Subcutaneous adipose tissue (tissue), 4 donors: ENCODE results near the gene AGBL1. TPM values are rescaled to one million over a fixed set of nuclear protein-coding genes. Genes with fewer than 3 reads are reported as not detected.

Source experiments
- total RNA-seq, 4 donors: library from RNA; depleted of rRNA; stranded (reverse); fragments of >200 nt; gene quantifications; one replicate each; pipeline ENCODE4 v1.1.0, GENCODE V29; 2016
- TF ChIP-seq, protein P1 (sequence below): fragments of 450-650 bp; IDR thresholded peaks from one replicate; pipeline ENCODE4 v1.5.1; 2016; ENCODE audit warnings: low read depth, mild to moderate bottlenecking, control low read depth, antibody characterized with exemption, moderate library complexity

The AGBL1 gene
- total RNA-seq, 4 donors from 2014 or later = not detected

DNA sequence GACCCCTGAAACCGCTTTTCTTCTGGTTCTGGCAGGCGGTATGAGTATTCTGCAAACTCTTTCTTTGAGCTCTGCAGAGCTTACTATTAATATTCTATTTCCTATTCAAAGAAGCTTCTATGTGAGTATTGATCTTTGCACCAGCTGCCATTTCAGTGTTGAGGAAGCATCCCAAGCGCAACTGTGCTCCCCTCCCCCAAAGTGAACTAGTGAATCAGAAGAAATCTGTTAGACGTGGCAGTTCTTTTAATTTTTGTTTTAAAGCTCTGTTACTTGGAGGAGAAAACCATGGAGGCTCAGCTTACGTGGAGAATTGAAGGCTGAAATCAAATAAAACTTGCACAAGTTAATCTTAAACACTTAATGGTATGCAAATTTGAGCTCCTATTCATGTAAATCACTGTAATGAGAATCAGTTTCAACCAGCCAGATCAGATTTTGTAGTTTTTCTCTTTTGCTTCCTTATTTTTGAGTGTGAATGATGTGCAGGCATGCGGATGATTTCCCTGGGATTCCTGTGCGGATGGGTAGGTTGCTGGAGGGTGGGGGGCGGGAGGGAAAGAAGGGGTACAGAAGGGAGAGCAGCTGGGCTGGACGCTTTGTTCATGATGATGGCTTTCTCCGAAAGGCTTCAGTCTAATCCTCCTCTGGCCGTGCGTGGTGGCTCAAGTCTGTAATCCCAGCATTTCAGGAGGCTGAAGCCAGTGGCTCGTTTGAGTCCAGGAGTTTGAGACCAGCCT lies 16.1 kb upstream of the AGBL1 start:
- TF ChIP-seq, protein P1, sequence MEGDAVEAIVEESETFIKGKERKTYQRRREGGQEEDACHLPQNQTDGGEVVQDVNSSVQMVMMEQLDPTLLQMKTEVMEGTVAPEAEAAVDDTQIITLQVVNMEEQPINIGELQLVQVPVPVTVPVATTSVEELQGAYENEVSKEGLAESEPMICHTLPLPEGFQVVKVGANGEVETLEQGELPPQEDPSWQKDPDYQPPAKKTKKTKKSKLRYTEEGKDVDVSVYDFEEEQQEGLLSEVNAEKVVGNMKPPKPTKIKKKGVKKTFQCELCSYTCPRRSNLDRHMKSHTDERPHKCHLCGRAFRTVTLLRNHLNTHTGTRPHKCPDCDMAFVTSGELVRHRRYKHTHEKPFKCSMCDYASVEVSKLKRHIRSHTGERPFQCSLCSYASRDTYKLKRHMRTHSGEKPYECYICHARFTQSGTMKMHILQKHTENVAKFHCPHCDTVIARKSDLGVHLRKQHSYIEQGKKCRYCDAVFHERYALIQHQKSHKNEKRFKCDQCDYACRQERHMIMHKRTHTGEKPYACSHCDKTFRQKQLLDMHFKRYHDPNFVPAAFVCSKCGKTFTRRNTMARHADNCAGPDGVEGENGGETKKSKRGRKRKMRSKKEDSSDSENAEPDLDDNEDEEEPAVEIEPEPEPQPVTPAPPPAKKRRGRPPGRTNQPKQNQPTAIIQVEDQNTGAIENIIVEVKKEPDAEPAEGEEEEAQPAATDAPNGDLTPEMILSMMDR = no peak

DNA sequence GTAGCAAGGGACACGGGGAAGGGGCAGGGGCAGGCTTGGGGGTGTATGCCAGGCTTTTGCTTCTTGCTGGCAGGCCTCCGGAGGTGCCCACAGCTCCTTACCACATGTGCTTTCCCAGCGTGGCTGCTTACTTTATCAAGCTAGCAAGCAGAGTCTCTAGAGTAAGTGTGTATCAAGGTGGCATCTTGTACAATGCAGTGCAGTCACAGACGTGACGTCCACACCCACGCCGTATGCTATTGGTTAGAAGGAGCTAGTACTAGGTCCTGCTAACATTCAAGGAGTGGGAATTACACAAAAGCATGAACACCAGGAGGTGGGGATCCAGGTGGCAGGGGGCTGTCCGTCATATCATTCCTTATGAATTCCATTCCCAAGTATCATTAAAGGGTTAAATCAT lies 15.3 kb upstream of the AGBL1 start:
- TF ChIP-seq, protein P1 = no peak

GRCh38 chr15:86066174-86066834 lies 13.4 kb upstream of the AGBL1 start:
- TF ChIP-seq, protein P1 = no peak

DNA sequence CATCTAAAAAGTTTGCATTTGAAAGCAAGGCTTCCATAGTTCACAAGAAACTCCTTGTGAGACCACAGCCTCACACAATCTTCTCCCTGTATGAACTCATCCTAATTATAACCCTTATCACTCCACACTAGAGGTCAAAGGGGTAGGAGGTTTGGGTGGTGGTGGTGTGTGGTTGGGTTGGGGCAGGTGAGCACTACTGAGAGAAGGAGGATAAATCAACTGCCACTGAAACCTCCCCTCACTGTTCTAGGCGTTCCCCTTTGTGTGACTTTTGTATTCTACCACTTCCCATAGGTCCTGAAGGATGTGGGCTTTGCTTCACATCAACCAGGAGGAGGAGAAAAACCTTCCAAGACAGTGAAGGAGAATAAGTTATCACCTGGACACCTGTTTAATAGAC lies 6.4 kb upstream of the AGBL1 start:
- TF ChIP-seq, protein P1 = no peak

- TF ChIP-seq, protein P1 = no peak
Observed at GRCh38 chr15:86076468-86076867, 3.2 kb upstream of the AGBL1 start.

GRCh38 chr15:86077070-86077469 lies 2.6 kb upstream of the AGBL1 start:
- TF ChIP-seq, protein P1 = no peak

- TF ChIP-seq, protein P1 = no peak
Observed at GRCh38 chr15:86080302-86080701, 631 bp downstream of the AGBL1 start.
